Measurements from ENCODE around the gene FRAS1.

- TF ChIP-seq ZNF3 (CRISPR knock-in tag; IDR thresholded peaks at IDR 0.05) (no peak), SIX5 (IDR thresholded peaks at IDR 0.05; ENCODE audit: borderline replicate concordance in 1 of 2, insufficient read depth in 1 of 2, low read depth in 1 of 2, low read length in 2 of 2) (no peak)
Observed at GRCh38 chr4:78386679-78387078, 329.6 kb downstream of the FRAS1 start.
